ENCODE measurements around the gene WDSUB1.

WDSUB1 gene

DNA sequence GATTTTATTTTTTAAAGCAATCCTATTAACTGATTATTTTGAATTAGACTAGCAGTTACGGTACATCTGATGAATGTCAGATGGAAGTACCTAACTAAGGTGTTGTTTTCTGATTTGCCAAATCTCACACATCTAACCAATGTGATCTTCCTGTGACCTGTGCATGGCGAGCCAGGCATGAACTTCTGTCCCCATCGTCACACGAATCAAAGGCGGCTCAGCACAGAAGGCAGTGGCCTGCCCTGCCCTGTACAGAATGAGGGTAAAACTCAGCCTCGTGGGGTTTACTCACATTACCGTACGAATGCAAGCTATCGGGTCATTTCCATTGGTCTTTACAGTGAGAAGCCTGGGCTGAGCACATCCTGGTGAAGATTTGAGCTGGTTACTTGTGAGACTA is 87.3 kb downstream of the WDSUB1 start:
- no peak for DNase-seq (ENCODE audit: low read depth in 2 of 2)

DNA sequence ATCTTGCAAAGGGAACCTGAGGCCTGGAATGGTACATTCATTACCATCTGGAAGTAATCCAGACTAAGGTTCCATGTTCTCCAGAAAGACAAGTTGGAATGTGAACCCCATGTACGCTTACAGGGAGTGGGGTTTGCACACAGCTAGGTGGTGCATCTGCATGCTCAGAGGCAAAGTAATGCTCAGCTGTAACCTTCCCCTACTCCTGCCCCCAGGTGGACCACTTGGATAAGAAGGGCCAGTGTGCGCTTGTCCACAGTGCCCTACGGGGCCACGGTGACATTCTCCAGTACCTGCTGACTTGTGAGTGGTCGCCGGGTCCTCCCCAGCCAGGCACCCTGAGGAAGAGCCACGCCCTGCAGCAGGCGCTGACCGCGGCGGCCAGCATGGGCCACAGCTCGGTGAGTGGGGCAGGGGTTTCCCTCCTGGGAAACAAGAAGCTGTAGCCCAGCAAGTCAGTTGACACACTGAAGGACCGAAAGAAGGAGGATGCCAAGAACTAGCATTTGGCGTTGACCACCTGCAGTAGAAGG is 90.0 kb downstream of the WDSUB1 start:
- no peak for DNase-seq (ENCODE audit: low read depth in 2 of 2)

DNA sequence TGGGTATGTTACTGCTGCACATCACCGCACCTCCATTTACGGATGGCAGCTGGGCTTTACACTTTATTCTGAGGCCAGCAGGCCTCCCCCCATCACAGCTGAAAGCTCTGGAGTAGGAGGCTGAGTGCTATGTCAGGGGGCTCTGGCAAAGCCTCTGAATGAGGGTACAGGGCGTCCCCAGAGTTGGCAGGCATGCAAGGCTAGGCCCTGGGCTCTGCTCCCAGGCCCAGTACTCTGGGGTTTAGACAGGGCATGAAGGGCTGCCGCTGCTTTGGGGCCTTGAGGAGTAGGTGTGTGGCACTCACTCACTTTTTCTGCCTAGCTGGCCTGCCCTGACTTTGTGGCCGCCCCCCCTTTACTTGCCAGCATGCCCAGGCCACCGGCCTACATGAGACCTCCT is 90.8 kb downstream of the WDSUB1 start:
- DNase-seq (ENCODE audit: low read depth in 2 of 2): no peak

DNA sequence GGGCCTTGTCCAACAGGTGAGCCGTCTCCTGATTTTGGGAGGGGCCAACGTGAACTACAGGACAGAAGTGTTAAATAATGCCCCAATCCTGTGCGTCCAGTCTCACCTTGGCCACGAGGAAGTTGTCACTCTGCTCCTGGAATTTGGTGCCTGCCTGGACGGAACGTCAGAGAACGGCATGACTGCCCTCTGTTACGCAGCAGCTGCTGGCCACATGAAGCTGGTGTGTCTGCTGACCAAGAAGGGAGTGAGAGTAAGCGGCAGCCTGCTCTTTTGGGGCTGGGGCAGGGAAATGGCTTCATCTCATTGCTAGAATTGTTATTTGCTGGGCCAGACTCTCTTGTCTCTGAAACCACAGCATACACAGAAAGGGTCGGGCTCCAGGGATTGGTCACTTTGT is 92.3 kb downstream of the WDSUB1 start:
- no peak for DNase-seq (ENCODE audit: low read depth in 2 of 2)

DNA sequence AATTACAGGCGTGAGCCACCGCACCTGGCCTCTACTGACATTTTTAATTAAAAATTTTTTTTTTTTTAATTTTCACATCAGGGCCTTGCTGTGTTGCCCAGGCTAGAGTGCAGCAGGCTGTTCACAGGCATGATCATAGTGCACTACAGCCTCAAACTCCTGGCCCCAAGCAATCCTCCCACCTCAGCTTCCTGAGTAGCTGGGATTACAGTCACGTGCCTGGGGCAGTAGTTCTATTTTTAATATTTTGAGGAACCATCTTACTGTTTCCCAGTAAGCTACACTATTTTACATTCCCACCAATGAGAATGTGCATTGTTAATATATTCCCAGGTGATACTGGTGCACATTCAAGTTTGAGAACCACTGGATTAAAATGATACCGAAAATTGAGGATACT is 92.7 kb downstream of the WDSUB1 start:
- no peak for DNase-seq (ENCODE audit: low read depth in 2 of 2)

DNA sequence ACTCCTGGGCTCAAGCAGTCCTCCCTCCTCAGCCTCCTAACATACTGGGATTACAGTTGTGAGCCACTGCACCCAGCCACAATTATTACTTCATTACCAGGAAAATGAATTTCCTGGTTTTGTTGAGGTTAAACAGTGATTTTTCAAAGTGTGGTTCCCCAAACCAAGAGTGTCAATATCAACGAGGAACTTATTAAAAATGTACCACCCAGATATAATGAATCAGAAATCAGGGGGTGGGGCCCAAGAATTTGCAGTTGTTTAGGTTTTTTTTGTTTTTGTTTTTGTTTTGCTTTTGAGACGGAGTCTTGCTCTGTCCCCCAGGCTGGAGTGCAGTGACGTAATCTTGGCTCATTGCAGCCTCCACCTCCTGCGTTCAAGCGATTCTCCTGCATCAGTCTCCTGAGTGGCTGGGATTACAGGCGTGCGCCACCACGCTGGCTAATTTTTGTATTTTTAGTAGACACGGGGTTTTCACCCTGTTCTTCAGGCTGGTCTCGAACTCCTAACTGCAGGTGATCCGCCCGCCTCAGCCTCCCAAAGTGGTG is 94.1 kb downstream of the WDSUB1 start:
- DNase-seq (ENCODE audit: low read depth in 2 of 2): no peak

DNA sequence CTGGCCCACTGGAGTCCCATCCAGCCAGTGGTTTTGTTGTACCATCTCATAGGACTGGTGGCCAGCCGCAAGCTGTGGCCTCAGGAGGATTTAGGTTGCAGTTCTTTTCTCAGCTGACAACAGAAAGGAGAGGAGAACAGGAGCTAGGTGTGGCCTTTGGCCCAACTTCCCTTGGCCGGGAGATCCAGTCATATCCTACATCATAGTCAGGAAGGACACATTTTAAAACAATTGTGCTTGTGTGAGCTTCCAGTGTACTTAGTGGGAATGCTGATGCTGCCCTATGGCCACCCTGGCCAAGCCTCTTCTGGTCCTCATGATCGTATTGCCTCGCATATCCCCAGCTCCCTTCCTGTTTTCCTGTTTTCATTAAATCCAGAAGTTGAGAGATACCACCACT is 98.1 kb downstream of the WDSUB1 start:
- no peak for DNase-seq (ENCODE audit: low read depth in 2 of 2)

DNA sequence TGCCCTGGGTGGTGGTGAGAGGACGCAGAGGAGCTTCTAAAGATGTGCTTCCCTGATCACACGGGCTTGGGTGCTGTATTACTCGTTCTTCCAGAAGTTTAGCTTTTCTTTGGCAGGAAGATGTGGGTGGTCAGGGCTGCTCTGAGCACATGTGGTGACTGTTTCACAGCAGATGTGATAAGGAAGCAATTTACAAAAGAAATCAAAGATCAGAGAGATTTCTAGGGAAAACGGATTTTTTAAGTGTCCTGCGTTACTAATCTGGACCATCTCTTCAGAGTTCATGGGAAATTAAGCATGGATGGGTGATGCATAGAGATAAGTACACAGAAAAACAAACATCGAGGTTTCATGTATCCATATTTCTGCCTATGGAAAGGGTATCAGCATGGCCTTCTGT is 99.4 kb downstream of the WDSUB1 start:
- DNase-seq (ENCODE audit: low read depth in 2 of 2): no peak

DNA sequence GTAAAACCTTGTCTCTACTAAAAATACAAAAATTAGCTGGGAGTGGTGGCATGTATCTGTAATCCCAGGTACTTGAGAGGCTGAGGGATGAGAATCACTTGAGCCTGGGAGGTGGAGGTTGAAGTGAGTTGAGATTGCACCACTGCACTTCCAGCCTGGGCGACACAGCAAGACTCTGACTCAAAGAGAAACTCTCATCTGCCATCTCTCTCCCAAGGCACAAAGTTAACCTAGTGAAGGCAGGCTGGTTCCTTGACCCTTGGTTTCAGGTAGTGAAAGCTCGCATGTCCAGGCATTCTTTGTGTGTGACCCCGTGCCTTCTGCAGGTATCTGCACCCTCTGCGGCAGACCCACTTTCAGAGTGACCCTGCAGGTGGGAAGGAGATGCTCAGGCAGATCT is 100.0 kb downstream of the WDSUB1 start:
- no peak for DNase-seq (ENCODE audit: low read depth in 2 of 2)

All from fibroblast of skin of left biceps (primary cell).